PC-9 (cell line): ENCODE data around the gene SORBS1.

Experiments
- EZH2 ChIP-seq: fragments of 200-600 bp; sonication (generic); IDR thresholded peaks from 2 replicates; pipeline ENCODE4 v1.8.0; 2017; ENCODE audit warnings: antibody characterized with exemption, low read depth
- TF ChIP-seq, protein P1 (sequence below): fragments of 200-600 bp; sonication (generic); conservative IDR thresholded peaks from 2 replicates; pipeline ENCODE4 v1.6.1; 2017; ENCODE audit warnings: mixed run types, antibody characterized with exemption, mild to moderate bottlenecking, moderate library complexity

DNA sequence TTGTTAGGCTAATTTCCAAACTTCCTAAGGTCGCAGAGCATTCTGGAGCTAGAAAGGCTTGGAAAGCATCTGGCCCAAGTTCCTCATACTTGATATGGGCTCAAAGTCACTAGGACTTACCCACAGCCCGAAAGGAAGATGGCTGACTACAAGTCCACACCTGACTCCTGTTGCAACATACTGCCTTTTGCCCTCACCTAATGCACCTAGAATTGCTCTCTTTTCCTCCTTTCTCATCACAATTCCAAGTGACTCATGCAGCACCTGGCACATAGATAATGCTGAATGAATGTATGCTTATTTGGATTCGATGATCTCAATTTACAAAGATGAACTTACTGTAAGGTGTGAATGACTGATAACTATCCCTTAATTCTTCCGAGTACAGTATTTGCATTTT is 131.5 kb downstream of the SORBS1 start:
- TF ChIP-seq, protein P1, sequence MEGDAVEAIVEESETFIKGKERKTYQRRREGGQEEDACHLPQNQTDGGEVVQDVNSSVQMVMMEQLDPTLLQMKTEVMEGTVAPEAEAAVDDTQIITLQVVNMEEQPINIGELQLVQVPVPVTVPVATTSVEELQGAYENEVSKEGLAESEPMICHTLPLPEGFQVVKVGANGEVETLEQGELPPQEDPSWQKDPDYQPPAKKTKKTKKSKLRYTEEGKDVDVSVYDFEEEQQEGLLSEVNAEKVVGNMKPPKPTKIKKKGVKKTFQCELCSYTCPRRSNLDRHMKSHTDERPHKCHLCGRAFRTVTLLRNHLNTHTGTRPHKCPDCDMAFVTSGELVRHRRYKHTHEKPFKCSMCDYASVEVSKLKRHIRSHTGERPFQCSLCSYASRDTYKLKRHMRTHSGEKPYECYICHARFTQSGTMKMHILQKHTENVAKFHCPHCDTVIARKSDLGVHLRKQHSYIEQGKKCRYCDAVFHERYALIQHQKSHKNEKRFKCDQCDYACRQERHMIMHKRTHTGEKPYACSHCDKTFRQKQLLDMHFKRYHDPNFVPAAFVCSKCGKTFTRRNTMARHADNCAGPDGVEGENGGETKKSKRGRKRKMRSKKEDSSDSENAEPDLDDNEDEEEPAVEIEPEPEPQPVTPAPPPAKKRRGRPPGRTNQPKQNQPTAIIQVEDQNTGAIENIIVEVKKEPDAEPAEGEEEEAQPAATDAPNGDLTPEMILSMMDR, result no peak
- no peak for TF ChIP-seq EZH2
